HEK293 (cell line): ENCODE data around the gene GRB2.

Source experiments
- YY1 ChIP-seq: fragments of 450-650 bp; formaldehyde crosslinking; IDR thresholded peaks from 2 replicates; pipeline ENCODE4 v1.5.1; 2018; ENCODE audit warnings: missing biosample characterization, missing genetic modification characterization
- ZBTB17 ChIP-seq: fragments of 450-650 bp; formaldehyde crosslinking; IDR thresholded peaks from 2 replicates; pipeline ENCODE4 v1.5.1; 2016; ENCODE audit warnings: missing biosample characterization, missing genetic modification characterization
- ZFP37 ChIP-seq: fragments of 450-650 bp; formaldehyde crosslinking; IDR thresholded peaks from 2 replicates; pipeline ENCODE4 v1.5.1; 2016; ENCODE audit warnings: missing biosample characterization, missing genetic modification characterization
- ZNF37A ChIP-seq: fragments of 450-650 bp; IDR thresholded peaks from 2 replicates; pipeline ENCODE4 v1.5.1; 2018; ENCODE audit warnings: missing biosample characterization, missing genetic modification characterization
- ZNF549 ChIP-seq: fragments of 450-650 bp; IDR thresholded peaks from 2 replicates; pipeline ENCODE4 v1.5.1; 2018; ENCODE audit warnings: missing biosample characterization, missing genetic modification characterization, mild to moderate bottlenecking, inconsistent platforms, moderate library complexity
- ZNF677 ChIP-seq: fragments of 450-650 bp; IDR thresholded peaks from 2 replicates; pipeline ENCODE4 v1.5.0; 2018; ENCODE audit warnings: missing biosample characterization, mild to moderate bottlenecking, missing genetic modification characterization, moderate library complexity
- ZNF830 ChIP-seq: fragments of 450-650 bp; IDR thresholded peaks from 2 replicates; pipeline ENCODE4 v1.5.0; 2018; ENCODE audit warnings: missing biosample characterization, missing genetic modification characterization, low read depth, mild to moderate bottlenecking, moderate library complexity
- TF ChIP-seq, protein P1 (sequence below): fragments of 450-650 bp; formaldehyde crosslinking; IDR thresholded peaks from 2 replicates; pipeline ENCODE4 v1.5.1; 2016; ENCODE audit warnings: missing biosample characterization, missing genetic modification characterization
- TF ChIP-seq, protein P2 (sequence below): fragments of 450-650 bp; formaldehyde crosslinking; IDR thresholded peaks from 2 replicates; pipeline ENCODE4 v1.5.1; 2016; ENCODE audit warnings: missing biosample characterization, missing genetic modification characterization, low read depth
- TF ChIP-seq, protein P3 (sequence below): fragments of 450-650 bp; formaldehyde crosslinking; IDR thresholded peaks from 2 replicates; pipeline ENCODE4 v1.5.1; 2016; ENCODE audit warnings: missing biosample characterization, missing genetic modification characterization, borderline replicate concordance
- TF ChIP-seq, protein P4 (sequence below): fragments of 450-650 bp; formaldehyde crosslinking; conservative IDR thresholded peaks from 2 replicates; pipeline ENCODE4 v1.5.1; 2016; ENCODE audit warnings: low read depth, missing biosample characterization, missing genetic modification characterization

DNA sequence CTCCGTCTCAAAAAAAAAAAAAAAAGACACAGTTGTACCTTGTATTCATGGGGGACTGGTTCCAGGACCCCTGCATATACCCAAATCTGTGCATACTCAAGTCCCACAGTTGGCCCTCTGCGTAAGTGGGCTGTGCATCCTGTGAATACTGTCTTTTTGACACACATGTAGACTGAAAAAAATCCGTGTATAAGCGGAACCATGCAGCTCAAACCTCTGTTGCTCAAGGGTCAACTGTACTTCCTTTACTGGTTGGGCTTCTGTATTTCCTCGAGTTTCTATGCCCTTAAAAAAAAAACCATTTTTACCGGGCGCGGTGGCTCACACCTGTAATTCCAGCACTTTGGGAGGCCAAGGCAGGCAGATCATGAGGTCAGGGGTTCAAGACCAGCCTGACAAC is 52.3 kb downstream of the GRB2 start:
- TF ChIP-seq, protein P1, sequence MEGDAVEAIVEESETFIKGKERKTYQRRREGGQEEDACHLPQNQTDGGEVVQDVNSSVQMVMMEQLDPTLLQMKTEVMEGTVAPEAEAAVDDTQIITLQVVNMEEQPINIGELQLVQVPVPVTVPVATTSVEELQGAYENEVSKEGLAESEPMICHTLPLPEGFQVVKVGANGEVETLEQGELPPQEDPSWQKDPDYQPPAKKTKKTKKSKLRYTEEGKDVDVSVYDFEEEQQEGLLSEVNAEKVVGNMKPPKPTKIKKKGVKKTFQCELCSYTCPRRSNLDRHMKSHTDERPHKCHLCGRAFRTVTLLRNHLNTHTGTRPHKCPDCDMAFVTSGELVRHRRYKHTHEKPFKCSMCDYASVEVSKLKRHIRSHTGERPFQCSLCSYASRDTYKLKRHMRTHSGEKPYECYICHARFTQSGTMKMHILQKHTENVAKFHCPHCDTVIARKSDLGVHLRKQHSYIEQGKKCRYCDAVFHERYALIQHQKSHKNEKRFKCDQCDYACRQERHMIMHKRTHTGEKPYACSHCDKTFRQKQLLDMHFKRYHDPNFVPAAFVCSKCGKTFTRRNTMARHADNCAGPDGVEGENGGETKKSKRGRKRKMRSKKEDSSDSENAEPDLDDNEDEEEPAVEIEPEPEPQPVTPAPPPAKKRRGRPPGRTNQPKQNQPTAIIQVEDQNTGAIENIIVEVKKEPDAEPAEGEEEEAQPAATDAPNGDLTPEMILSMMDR: no peak
- TF ChIP-seq, protein P2, sequence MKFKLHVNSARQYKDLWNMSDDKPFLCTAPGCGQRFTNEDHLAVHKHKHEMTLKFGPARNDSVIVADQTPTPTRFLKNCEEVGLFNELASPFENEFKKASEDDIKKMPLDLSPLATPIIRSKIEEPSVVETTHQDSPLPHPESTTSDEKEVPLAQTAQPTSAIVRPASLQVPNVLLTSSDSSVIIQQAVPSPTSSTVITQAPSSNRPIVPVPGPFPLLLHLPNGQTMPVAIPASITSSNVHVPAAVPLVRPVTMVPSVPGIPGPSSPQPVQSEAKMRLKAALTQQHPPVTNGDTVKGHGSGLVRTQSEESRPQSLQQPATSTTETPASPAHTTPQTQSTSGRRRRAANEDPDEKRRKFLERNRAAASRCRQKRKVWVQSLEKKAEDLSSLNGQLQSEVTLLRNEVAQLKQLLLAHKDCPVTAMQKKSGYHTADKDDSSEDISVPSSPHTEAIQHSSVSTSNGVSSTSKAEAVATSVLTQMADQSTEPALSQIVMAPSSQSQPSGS: no peak
- TF ChIP-seq ZNF677 (tag by site-specific recombination) (no peak), ZFP37 (tag by site-specific recombination) (no peak), ZNF830 (no peak), YY1 (tag by site-specific recombination) (no peak), ZNF37A (tag by site-specific recombination) (no peak), ZBTB17 (tag by site-specific recombination) (no peak), ZNF549 (no peak)
- TF ChIP-seq, protein P3, sequence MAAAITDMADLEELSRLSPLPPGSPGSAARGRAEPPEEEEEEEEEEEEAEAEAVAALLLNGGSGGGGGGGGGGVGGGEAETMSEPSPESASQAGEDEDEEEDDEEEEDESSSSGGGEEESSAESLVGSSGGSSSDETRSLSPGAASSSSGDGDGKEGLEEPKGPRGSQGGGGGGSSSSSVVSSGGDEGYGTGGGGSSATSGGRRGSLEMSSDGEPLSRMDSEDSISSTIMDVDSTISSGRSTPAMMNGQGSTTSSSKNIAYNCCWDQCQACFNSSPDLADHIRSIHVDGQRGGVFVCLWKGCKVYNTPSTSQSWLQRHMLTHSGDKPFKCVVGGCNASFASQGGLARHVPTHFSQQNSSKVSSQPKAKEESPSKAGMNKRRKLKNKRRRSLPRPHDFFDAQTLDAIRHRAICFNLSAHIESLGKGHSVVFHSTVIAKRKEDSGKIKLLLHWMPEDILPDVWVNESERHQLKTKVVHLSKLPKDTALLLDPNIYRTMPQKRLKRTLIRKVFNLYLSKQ (tag by site-specific recombination): no peak
- TF ChIP-seq, protein P4, sequence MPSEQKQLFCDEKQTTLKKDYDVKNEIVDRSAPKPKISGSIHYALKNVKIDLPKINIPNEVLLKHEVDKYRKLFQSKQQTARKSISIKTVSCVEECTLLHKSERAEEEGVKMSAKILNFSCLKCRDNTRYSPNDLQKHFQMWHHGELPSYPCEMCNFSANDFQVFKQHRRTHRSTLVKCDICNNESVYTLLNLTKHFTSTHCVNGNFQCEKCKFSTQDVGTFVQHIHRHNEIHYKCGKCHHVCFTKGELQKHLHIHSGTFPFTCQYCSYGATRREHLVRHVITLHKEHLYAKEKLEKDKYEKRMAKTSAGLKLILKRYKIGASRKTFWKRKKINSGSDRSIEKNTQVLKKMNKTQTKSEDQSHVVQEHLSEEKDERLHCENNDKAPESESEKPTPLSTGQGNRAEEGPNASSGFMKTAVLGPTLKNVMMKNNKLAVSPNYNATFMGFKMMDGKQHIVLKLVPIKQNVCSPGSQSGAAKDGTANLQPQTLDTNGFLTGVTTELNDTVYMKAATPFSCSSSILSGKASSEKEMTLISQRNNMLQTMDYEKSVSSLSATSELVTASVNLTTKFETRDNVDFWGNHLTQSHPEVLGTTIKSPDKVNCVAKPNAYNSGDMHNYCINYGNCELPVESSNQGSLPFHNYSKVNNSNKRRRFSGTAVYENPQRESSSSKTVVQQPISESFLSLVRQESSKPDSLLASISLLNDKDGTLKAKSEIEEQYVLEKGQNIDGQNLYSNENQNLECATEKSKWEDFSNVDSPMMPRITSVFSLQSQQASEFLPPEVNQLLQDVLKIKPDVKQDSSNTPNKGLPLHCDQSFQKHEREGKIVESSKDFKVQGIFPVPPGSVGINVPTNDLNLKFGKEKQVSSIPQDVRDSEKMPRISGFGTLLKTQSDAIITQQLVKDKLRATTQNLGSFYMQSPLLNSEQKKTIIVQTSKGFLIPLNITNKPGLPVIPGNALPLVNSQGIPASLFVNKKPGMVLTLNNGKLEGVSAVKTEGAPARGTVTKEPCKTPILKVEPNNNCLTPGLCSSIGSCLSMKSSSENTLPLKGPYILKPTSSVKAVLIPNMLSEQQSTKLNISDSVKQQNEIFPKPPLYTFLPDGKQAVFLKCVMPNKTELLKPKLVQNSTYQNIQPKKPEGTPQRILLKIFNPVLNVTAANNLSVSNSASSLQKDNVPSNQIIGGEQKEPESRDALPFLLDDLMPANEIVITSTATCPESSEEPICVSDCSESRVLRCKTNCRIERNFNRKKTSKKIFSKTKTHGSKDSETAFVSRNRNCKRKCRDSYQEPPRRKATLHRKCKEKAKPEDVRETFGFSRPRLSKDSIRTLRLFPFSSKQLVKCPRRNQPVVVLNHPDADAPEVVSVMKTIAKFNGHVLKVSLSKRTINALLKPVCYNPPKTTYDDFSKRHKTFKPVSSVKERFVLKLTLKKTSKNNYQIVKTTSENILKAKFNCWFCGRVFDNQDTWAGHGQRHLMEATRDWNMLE (tag by site-specific recombination): no peak
